HG02981 (cell line): ENCODE results near the gene NFE2L3.
A peak's percentile ranks its signal among the peaks of the same experiment; 100 is the strongest.

Source experiments
- ATAC-seq: cut with Tn5 transposase; IDR thresholded peaks from one replicate; pipeline ENCODE4 v1.9.1; 2021; ENCODE audit warnings: mild to moderate bottlenecking, moderate library complexity; ENCODE audit not compliant: unreplicated experiment

The NFE2L3 gene

GRCh38 chr7:26198133-26198780 lies 46.3 kb downstream of the NFE2L3 start:
- ATAC-seq, result no peak

GRCh38 chr7:26198781-26199169 lies 46.8 kb downstream of the NFE2L3 start:
- no peak for ATAC-seq

GRCh38 chr7:26199301-26200037 lies 47.5 kb downstream of the NFE2L3 start:
- no peak for ATAC-seq

- ATAC-seq, result peak; percentile 2
Observed at GRCh38 chr7:26200038-26200443, 48.0 kb downstream of the NFE2L3 start.

- peak; percentile 50 for ATAC-seq
Observed at GRCh38 chr7:26200444-26201246, 48.6 kb downstream of the NFE2L3 start, which contains the start of gene HNRNPA2B1. Gene HNRNPA2B1 (minus strand): TSS chr7:26200746. CDS start chr7:26200577, 169 bp downstream.

GRCh38 chr7:26201247-26202018 lies 49.4 kb downstream of the NFE2L3 start, which contains the start of gene CBX3:
Gene CBX3 (plus strand): TSS chr7:26201745. CDS start chr7:26202999, 1,254 bp downstream.
- peak; percentile 37 for ATAC-seq

- ATAC-seq, result peak; percentile 2
Observed at GRCh38 chr7:26202019-26202990, 50.3 kb downstream of the NFE2L3 start.

GRCh38 chr7:26203016-26203415 lies 51.0 kb downstream of the NFE2L3 start:
- ATAC-seq, result no peak

- ATAC-seq, result no peak
Observed at GRCh38 chr7:26208040-26208439, 56.0 kb downstream of the NFE2L3 start.

GRCh38 chr7:26212921-26213718 lies 61.1 kb downstream of the NFE2L3 start:
- ATAC-seq, result no peak

GRCh38 chr7:26213807-26214515 lies 62.0 kb downstream of the NFE2L3 start:
- no peak for ATAC-seq

GRCh38 chr7:26216049-26216448 lies 64.1 kb downstream of the NFE2L3 start:
- no peak for ATAC-seq

GRCh38 chr7:26224359-26224758 lies 72.4 kb downstream of the NFE2L3 start:
- no peak for ATAC-seq

GRCh38 chr7:26227987-26228386 lies 76.0 kb downstream of the NFE2L3 start:
- no peak for ATAC-seq

GRCh38 chr7:26233902-26234511 lies 82.0 kb downstream of the NFE2L3 start:
- no peak for ATAC-seq
